NB4 (cell line): ENCODE data around the gene OVCA2.
A peak's percentile ranks its signal among the peaks of the same experiment; 100 is the strongest.
"Not testable (repeated sequence)": the region's sequence is repeated elsewhere in the genome, so short reads cannot be mapped to it uniquely, and the experiment has no call there.

Source experiments
- DNase-seq: peaks from one replicate; pipeline ENCODE4 v3.0.0; 2010; ENCODE audit warnings: low read depth
- H3K4me3 ChIP-seq: one replicate; pipeline ENCODE4 v1.5.1; 2011; ENCODE audit warnings: mild to moderate bottlenecking, low read depth, low read length, moderate library complexity
- MYC ChIP-seq: IDR thresholded peaks from 2 replicates; pipeline ENCODE4 v1.6.1; 2011; ENCODE audit warnings: low read depth, low read length
- POLR2A ChIP-seq: IDR thresholded peaks from 2 replicates; pipeline ENCODE4 v1.6.1; 2011; ENCODE audit warnings: mild to moderate bottlenecking; ENCODE audit not compliant: insufficient read length; ENCODE audit errors: extremely low read depth
- TF ChIP-seq, protein P1 (sequence below): IDR thresholded peaks from one replicate; pipeline ENCODE4 v1.5.1; 2012; ENCODE audit warnings: low read depth, low read length
- TF ChIP-seq, protein P2 (sequence below): IDR thresholded peaks from 2 replicates; pipeline ENCODE4 v1.6.1; 2011; ENCODE audit warnings: low read depth, low read length

Gene OVCA2

DNA sequence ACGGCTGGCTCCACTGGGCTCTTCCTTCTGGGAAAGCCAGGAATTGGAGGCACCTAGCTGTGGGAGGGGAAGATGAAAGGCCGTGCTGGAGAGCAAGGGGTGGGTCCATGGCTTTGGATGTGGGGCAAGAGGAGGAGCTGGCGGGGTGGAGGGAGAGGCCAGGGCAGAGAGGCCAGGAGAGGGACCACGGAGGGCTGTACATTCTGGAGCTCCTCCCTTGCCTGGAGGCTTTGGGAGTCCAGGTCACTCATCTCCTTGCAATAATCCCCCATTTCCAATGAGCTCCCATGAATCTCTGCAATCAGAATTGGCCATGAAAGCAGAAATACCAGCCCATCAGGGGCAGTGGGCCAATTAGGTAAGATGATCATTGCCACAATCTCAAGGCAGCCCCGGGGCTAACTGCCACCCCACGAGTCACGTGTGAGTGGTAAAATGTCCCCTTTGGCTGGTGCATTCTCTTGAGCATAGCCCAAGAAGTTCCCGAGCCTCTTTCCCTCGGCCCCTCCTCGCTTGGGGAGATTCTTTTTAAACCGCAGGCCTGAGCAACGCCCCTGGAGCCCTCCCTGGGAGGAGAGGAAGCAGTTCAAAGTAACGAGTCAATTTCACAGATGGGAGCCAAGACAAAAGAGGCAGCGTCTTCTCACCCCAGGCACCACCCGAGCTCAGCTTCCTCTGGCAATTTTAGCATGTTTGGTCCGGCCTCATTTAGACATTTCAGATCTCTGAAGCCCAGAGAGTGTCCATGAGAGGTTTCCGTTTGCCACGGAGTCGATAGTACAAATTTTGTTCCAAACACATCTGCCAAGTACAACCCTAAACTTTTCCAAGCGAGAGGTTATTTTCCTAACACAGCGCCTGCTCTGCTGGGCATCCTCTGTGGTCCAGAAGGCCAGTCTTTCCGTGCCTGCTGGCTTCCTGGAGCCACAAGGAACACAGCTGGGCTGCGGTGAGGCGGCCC, 30.1 kb upstream of the OVCA2 start:
- no peak overlapping the region for H3K4me3 ChIP-seq
- TF ChIP-seq, protein P1, sequence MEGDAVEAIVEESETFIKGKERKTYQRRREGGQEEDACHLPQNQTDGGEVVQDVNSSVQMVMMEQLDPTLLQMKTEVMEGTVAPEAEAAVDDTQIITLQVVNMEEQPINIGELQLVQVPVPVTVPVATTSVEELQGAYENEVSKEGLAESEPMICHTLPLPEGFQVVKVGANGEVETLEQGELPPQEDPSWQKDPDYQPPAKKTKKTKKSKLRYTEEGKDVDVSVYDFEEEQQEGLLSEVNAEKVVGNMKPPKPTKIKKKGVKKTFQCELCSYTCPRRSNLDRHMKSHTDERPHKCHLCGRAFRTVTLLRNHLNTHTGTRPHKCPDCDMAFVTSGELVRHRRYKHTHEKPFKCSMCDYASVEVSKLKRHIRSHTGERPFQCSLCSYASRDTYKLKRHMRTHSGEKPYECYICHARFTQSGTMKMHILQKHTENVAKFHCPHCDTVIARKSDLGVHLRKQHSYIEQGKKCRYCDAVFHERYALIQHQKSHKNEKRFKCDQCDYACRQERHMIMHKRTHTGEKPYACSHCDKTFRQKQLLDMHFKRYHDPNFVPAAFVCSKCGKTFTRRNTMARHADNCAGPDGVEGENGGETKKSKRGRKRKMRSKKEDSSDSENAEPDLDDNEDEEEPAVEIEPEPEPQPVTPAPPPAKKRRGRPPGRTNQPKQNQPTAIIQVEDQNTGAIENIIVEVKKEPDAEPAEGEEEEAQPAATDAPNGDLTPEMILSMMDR: no peak
- TF ChIP-seq MYC: no peak
- TF ChIP-seq, protein P2, sequence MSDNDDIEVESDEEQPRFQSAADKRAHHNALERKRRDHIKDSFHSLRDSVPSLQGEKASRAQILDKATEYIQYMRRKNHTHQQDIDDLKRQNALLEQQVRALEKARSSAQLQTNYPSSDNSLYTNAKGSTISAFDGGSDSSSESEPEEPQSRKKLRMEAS: no peak
- TF ChIP-seq POLR2A: no peak
- DNase-seq: peak; percentile 60

DNA sequence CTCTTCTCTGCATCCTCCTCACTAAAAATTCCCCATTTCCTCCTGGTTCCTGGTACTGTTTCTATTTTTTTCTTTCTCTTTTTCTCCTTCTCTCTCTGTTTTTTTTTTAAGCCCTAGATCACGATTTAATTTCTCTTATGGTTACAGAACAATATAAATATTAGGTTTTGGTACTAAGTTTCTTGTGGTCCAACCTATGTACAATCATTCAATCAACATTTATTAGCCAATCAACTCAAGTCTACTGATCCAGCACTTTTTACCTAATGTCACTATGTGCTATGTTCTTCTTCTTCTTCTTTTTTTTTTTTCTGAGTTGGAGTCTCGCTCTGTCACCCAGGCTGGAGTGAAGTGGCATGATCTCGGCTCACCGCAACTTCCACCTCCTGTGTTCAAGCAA, 29.3 kb upstream of the OVCA2 start:
- no peak for DNase-seq
- H3K4me3 ChIP-seq: no peak overlapping the region
- no peak for TF ChIP-seq MYC
- TF ChIP-seq POLR2A: no peak
- TF ChIP-seq, protein P1: no peak
- TF ChIP-seq, protein P2: no peak

DNA sequence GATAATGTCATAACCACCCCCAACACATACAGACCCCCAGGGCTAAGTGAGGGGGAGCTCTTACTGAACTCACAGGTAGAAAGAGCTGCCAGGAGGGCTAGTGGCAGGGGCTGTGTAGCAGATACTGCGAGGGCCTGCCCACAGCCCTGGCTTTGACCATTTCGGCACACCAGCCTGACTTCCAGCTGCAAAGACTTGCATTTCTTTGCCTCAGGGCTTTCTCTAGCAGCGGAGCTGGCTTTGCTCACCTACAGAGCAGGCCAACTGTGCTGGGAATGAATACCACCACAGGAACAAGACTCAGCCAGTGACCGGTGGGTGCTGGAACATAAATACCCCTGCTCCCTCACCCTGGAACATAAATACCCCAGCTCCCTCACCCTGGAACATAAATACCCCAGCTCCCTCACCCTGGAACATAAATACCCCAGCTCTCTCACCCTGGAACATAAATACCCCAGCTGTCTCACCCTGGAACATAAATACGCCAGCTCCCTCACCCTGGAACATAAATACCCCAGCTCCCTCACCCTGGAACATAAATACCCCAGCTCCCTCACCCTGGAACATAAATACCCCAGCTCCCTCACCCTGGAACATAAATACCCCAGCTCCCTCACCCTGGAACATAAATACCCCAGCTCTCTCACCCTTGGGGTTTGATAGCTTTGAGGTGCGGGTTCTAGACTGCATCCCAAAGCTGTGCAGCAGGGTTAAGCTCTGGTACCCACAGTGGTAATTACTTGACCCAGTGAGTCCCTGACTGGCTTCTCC, 28.4 kb upstream of the OVCA2 start:
- not testable (repeated sequence) for DNase-seq, H3K4me3 ChIP-seq

DNA sequence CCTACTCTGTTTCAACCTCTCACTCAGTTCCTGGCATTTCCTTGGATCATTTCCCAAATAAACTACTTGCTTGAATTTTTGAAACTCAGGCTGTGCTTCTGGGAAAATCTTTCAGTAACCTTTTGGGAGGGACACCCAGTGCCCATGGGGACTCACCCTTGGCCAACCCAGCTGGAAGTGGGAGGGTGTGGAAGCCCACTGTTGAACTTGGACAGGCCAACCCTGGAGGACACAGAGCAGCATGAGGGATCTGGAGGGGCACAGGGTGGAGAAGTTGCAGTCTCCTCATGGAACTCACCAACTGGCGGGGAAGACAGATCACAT, 27.9 kb upstream of the OVCA2 start:
- TF ChIP-seq, protein P2: no peak
- TF ChIP-seq, protein P1: no peak
- no peak for TF ChIP-seq POLR2A
- no peak for TF ChIP-seq MYC
- H3K4me3 ChIP-seq: no peak overlapping the region
- no peak for DNase-seq

GRCh38 chr17:2015314-2015713, 26.5 kb upstream of the OVCA2 start:
- TF ChIP-seq, protein P1: no peak
- TF ChIP-seq, protein P2: no peak
- TF ChIP-seq MYC (no peak), POLR2A (no peak)
- DNase-seq: no peak
- no peak overlapping the region for H3K4me3 ChIP-seq

GRCh38 chr17:2016494-2016893, 25.3 kb upstream of the OVCA2 start:
- TF ChIP-seq, protein P1: no peak
- TF ChIP-seq MYC: no peak
- H3K4me3 ChIP-seq: no peak overlapping the region
- DNase-seq: no peak
